ENCODE data around the gene KRTAP1-3. TPM values are rescaled to one million over a fixed set of nuclear protein-coding genes. Genes with fewer than 3 reads are reported as not detected.

Gene KRTAP1-3
- total RNA-seq, 1 donor from 2014 or later: not detected

GRCh38 chr17:41012326-41013120 lies 22.2 kb downstream of the KRTAP1-3 start:
- no peak for DNase-seq (ENCODE audit: low spot score in 2 of 2)
- intact Hi-C loops (cut with DNase I): no loop called here
- no peak overlapping the region for H3K27ac ChIP-seq

GRCh38 chr17:41010441-41010840 lies 24.2 kb downstream of the KRTAP1-3 start:
- Histone ChIP-seq H3K27me3 (no peaks in the 10 kb centered on the region), H3K4me3 (no peak overlapping the region), H3K4me1 (no peaks in the 10 kb centered on the region), H3K36me3 (no peaks in the 10 kb centered on the region), H3K9me3 (no peaks in the 10 kb centered on the region), H3K27ac (no peak overlapping the region)
- intact Hi-C loops (cut with DNase I): no loop called here
- no peak for DNase-seq (ENCODE audit: low spot score in 2 of 2)
- no peak for TF ChIP-seq CTCF (IDR thresholded peaks at IDR 0.05)

More at GRCh38 chr17:41012326-41013120, 22.2 kb downstream of the KRTAP1-3 start:
- Histone ChIP-seq H3K4me1 (no peaks in the 10 kb centered on the region), H3K4me3 (no peak overlapping the region), H3K27me3 (no peaks in the 10 kb centered on the region), H3K36me3 (no peaks in the 10 kb centered on the region), H3K9me3 (no peaks in the 10 kb centered on the region)
- TF ChIP-seq CTCF (IDR thresholded peaks at IDR 0.05): no peak

- TF ChIP-seq CTCF (IDR thresholded peaks at IDR 0.05): no peak
- intact Hi-C loops (cut with DNase I): no loop called here
Measured at GRCh38 chr17:41009936-41010335, 24.7 kb downstream of the KRTAP1-3 start.

GRCh38 chr17:41009301-41009760 lies 25.3 kb downstream of the KRTAP1-3 start:
- Histone ChIP-seq H3K27ac (no peak overlapping the region), H3K9me3 (no peaks in the 10 kb centered on the region), H3K4me1 (no peaks in the 10 kb centered on the region), H3K27me3 (no peaks in the 10 kb centered on the region), H3K36me3 (no peaks in the 10 kb centered on the region), H3K4me3 (no peak overlapping the region)
- TF ChIP-seq CTCF (IDR thresholded peaks at IDR 0.05): no peak
- no peak for DNase-seq (ENCODE audit: low spot score in 2 of 2)
- intact Hi-C loops (cut with DNase I): no loop called here

More at GRCh38 chr17:41009936-41010335, 24.7 kb downstream of the KRTAP1-3 start:
- no peak overlapping the region for H3K27ac ChIP-seq
- no peaks in the 10 kb centered on the region for H3K9me3 ChIP-seq
- H3K27me3 ChIP-seq: no peaks in the 10 kb centered on the region
- no peaks in the 10 kb centered on the region for H3K4me1 ChIP-seq
- H3K36me3 ChIP-seq: no peaks in the 10 kb centered on the region
- H3K4me3 ChIP-seq: no peak overlapping the region
- no peak for DNase-seq (ENCODE audit: low spot score in 2 of 2)

- no peaks in the 10 kb centered on the region for H3K9me3 ChIP-seq
- DNase-seq (ENCODE audit: low spot score in 2 of 2): no peak
- intact Hi-C loops (cut with DNase I): no loop called here
- H3K4me3 ChIP-seq: no peak within 1 kb of the TSS
- TF ChIP-seq CTCF (IDR thresholded peaks at IDR 0.05): no peak
- H3K4me1 ChIP-seq: no peaks in the 10 kb centered on the region
- no peak within 1 kb of the TSS for H3K27ac ChIP-seq
- H3K27me3 ChIP-seq: no peaks in the 10 kb centered on the region
- no peaks in the 10 kb centered on the region for H3K36me3 ChIP-seq
Measured at GRCh38 chr17:41008811-41009210, 25.9 kb downstream of the KRTAP1-3 start, which contains the start of gene KRTAP3-1. Gene KRTAP3-1, minus strand, starts transcription at chr17:41009128. Its CDS starts 54 bp downstream, at chr17:41009074.
